PC-3 (cell line): ENCODE results near the gene WDR55. TPM values are rescaled to one million over a fixed set of nuclear protein-coding genes. Genes with fewer than 3 reads are reported as not detected.
"Not testable (repeated sequence)": the region's sequence is repeated elsewhere in the genome, so short reads cannot be mapped to it uniquely, and the experiment has no call there.

Experiments
- ATAC-seq: fragments of 200-7000 bp; cut with Tn5 transposase; 2 replicates; pipeline ENCODE4 v1.9.1; 2020; ENCODE audit warnings: mild to moderate bottlenecking, moderate library complexity
- BruUV-seq: library from RNA; stranded (reverse); fragments of 400-500 nt; replicated peaks from 2 replicates; lab custom pipeline; 2021; lab: Mats Ljungman, UMichigan
- CTCF ChIA-PET: fragments of 300-600 bp; sonication (Branson Sonifier 250); formaldehyde crosslinking; loops from one replicate; lab custom pipeline; 2022; ENCODE audit warnings: antibody characterized with exemption; lab: Charles Lee
- POLR2A ChIA-PET: fragments of 300-600 bp; sonication (Branson Sonifier 250); formaldehyde crosslinking; loops from one replicate; lab custom pipeline; 2022; ENCODE audit warnings: antibody characterized with exemption; ENCODE audit not compliant: unreplicated experiment; lab: Charles Lee
- DNase-seq: peaks from one replicate; pipeline ENCODE4 v3.0.0-alpha.2; 2015
- H2AFZ ChIP-seq: fragments of 300-600 bp; sonication (generic); 2 replicates; pipeline ENCODE4 v1.6.0; 2016; ENCODE audit warnings: antibody characterized with exemption, low read length
- H3F3A ChIP-seq: fragments of 300-600 bp; sonication (generic); one replicate; pipeline ENCODE4 v1.6.0; 2017; ENCODE audit warnings: antibody characterized with exemption, low read length, control low read depth, mild to moderate bottlenecking; ENCODE audit not compliant: unreplicated experiment
- H3K27ac ChIP-seq: fragments of 300-600 bp; sonication (generic); 2 replicates; pipeline ENCODE4 v1.5.1; 2016; ENCODE audit warnings: mild to moderate bottlenecking, low read length
- H3K27me3 ChIP-seq: fragments of 300-600 bp; sonication (generic); 2 replicates; pipeline ENCODE4 v1.6.1; 2016; ENCODE audit warnings: low read length, mixed read lengths
- H3K36me3 ChIP-seq: fragments of 300-600 bp; sonication (generic); 2 replicates; pipeline ENCODE4 v1.6.1; 2016; ENCODE audit warnings: low read depth, mixed run types, low read length, mixed read lengths
- H3K4me1 ChIP-seq: fragments of 300-600 bp; sonication (generic); 2 replicates; pipeline ENCODE4 v1.5.1; 2016; ENCODE audit warnings: low read length; ENCODE audit not compliant: insufficient read depth
- H3K4me2 ChIP-seq: fragments of 300-600 bp; sonication (generic); 2 replicates; pipeline ENCODE4 v1.6.0; 2016; ENCODE audit warnings: low read length
- H3K4me3 ChIP-seq: fragments of 300-600 bp; sonication (generic); 2 replicates; pipeline ENCODE4 v1.5.1; 2016; ENCODE audit warnings: mild to moderate bottlenecking, low read length, mixed read lengths
- H3K79me2 ChIP-seq: fragments of 300-600 bp; sonication (generic); 2 replicates; pipeline ENCODE4 v1.6.1; 2017; ENCODE audit warnings: low read length, mixed read lengths
- H3K9ac ChIP-seq: fragments of 300-600 bp; sonication (generic); 2 replicates; pipeline ENCODE4 v1.6.0; 2016; ENCODE audit warnings: mild to moderate bottlenecking, low read length
- H3K9me2 ChIP-seq: fragments of 300-600 bp; sonication (generic); replicated peaks from 2 replicates; pipeline ENCODE4 v1.6.1; 2016; ENCODE audit warnings: mixed run types, low read length, mixed read lengths
- H3K9me3 ChIP-seq: fragments of 300-600 bp; sonication (generic); 2 replicates; pipeline ENCODE4 v1.6.1; 2016; ENCODE audit warnings: low read length, mixed read lengths
- H4K20me1 ChIP-seq: fragments of 300-600 bp; sonication (generic); 2 replicates; pipeline ENCODE4 v1.6.1; 2016; ENCODE audit warnings: low read length, mixed read lengths
- EZH2 ChIP-seq: fragments of 300-600 bp; sonication (generic); IDR thresholded peaks from one replicate; pipeline ENCODE4 v1.6.1; 2017; ENCODE audit warnings: antibody characterized with exemption, mild to moderate bottlenecking, low read length; ENCODE audit not compliant: unreplicated experiment
- EZH2phosphoT487 ChIP-seq: fragments of 300-600 bp; sonication (generic); IDR thresholded peaks from 2 replicates; pipeline ENCODE4 v1.6.1; 2018; ENCODE audit warnings: mild to moderate bottlenecking, antibody characterized with exemption, low read length, borderline replicate concordance
- intact Hi-C: fragments of 100-400 bp; cut with micrococcal nuclease; formaldehyde crosslinking; loops from 2 replicates; pipeline ENCODE4 v1.9.0; 2023
- microRNA-seq: library from miRNA; unstranded; fragments of <30 nt; microRNA quantifications from one replicate; pipeline ENCODE4 v1.1.0, GENCODE V29; 2020; ENCODE audit not compliant: unreplicated experiment
- total RNA-seq: library from RNA; depleted of rRNA; stranded (reverse); fragments of >200 nt; gene quantifications from 2 replicates; pipeline ENCODE4 v1.2.3, GENCODE V29; 2014; rRNA removed
- TF ChIP-seq, protein P1 (sequence below): fragments of 300-600 bp; sonication (generic); conservative IDR thresholded peaks from 2 replicates; pipeline ENCODE4 v1.5.1; 2017; ENCODE audit warnings: antibody characterized with exemption, low read depth, mild to moderate bottlenecking, low read length

WDR55 gene
- total RNA-seq, 1 experiment from 2014 or later, result 21.2 TPM

DNA sequence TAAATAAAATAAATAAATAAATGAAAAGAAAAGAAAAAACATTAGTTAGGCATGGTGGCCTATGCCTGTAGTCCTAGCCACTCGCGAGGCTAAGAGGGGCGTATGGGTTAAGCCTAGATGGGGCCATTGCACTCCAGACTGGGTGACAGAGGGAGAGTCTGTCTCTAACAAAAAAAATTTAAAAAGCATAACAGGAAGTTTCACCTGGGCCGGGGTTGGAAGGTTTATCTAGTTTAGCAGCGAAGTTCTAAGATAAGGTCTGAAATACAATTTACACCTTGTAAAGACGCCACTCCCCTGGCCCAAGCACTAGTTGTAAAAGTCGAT, 53.5 kb downstream of the WDR55 start:
- Histone ChIP-seq H3K79me2 (no peaks in the 10 kb centered on the region), H3K4me3 (peak overlapping the region; percentile 68), H3K4me1 (no peaks in the 10 kb centered on the region), H3K9ac (peak overlapping the region; percentile 43; the same call in 1 of the 2 replicates), H2AFZ (peak overlapping the region; percentile 77), H4K20me1 (no peaks in the 10 kb centered on the region), H3K36me3 (no peaks in the 10 kb centered on the region), H3K27ac (peak overlapping the region; percentile 74), H3F3A (peaks cover 6% of the 10 kb centered on the region), H3K9me3 (no peaks in the 10 kb centered on the region), H3K27me3 (no peaks in the 10 kb centered on the region), H3K9me2 (no peaks in the 10 kb centered on the region), H3K4me2 (peak overlapping the region; percentile 79)
- BruUV-seq, result TSS peak; percentile 85
- ATAC-seq (no peak), DNase-seq (no peak)
- intact Hi-C loops, result loop anchor here (2.0 to 10.0 kb wide), 3 partner anchors 71 to 317 kb away; partner anchors contain the start of genes ANKHD1, EIF4EBP3, IK and NDUFA2
- TF ChIP-seq EZH2phosphoT487 (no peak), EZH2 (no peak)
- TF ChIP-seq, protein P1, sequence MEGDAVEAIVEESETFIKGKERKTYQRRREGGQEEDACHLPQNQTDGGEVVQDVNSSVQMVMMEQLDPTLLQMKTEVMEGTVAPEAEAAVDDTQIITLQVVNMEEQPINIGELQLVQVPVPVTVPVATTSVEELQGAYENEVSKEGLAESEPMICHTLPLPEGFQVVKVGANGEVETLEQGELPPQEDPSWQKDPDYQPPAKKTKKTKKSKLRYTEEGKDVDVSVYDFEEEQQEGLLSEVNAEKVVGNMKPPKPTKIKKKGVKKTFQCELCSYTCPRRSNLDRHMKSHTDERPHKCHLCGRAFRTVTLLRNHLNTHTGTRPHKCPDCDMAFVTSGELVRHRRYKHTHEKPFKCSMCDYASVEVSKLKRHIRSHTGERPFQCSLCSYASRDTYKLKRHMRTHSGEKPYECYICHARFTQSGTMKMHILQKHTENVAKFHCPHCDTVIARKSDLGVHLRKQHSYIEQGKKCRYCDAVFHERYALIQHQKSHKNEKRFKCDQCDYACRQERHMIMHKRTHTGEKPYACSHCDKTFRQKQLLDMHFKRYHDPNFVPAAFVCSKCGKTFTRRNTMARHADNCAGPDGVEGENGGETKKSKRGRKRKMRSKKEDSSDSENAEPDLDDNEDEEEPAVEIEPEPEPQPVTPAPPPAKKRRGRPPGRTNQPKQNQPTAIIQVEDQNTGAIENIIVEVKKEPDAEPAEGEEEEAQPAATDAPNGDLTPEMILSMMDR, result no peak
- CTCF ChIA-PET, result no interaction called here
- POLR2A ChIA-PET, result interaction anchor here (0.6 kb wide), 2 partner anchors 18 to 471 kb away, joined by 3 to 5 read pairs; partner anchors contain the start of gene ZMAT2

DNA sequence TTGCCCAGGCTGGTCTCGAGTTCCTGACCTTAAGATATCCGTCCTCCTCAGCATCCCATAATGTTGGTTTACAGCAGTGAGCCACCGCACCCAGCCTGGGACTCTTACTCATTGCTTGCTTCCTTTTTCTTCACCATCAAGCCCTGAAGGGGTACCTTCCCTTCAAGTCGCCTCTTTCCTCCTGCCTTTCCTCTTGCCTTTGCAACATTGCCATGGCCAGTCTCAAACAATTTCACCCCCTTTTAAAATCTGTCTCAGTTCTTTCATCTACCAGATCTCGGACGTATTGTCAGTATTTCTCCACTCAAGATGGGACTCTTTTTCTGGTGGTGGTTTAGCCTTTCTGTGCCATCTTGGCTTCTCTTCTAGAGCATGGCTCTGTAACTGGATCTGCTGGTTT, 56.0 kb downstream of the WDR55 start:
- H3K4me3 ChIP-seq, DNase-seq, H3K27ac ChIP-seq, BruUV-seq, H3K9me2 ChIP-seq, H3K4me1 ChIP-seq, H3K27me3 ChIP-seq, H4K20me1 ChIP-seq, H3F3A ChIP-seq, H3K79me2 ChIP-seq, H3K9me3 ChIP-seq, ATAC-seq, H3K36me3 ChIP-seq, H3K9ac ChIP-seq: not testable (repeated sequence)
- Histone ChIP-seq H3K4me2 (peak overlapping the region; percentile 49; the same call in 1 of the 2 replicates), H2AFZ (0 out of 2 replicates have a peak overlapping the region, but pooled peaks have one; percentile 48)
- ChIA-PET CTCF (interaction anchor here (0.7 to 1.5 kb wide), 3 partner anchors 73 to 362 kb away, joined by 3 to 5 read pairs (median 4); partner anchors contain the start of genes EIF4EBP3, IK and NDUFA2), POLR2A (interaction anchor here (0.7 kb wide), 1 partner anchor 378 kb away, joined by 10 read pairs; no protein-coding TSS in a partner anchor)
- intact Hi-C loops, result loop anchor here (1.0 to 5.0 kb wide), 3 partner anchors 29 to 363 kb away; partner anchors contain the start of genes HARS1, HARS2 and WDR55

DNA sequence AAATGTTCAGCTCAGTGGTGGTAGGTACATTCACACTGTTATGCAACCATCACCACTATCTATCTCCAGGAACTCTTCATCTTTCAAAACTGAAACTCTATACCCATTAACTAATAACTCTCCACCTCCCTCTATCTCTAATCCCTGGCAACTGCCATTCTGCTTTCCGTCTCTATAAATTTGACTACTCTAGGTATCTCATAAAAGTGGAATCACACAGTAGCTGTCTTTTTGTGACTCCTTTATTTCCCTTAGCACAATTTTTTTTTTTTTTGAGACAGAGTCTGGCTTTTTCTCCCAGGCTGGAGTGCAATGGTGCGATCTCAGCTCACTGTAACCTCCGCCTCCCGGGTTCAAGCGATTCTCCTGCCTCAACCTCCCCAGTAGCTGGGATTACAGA, 56.7 kb downstream of the WDR55 start:
- not testable (repeated sequence) for BruUV-seq, ATAC-seq, H3K4me1 ChIP-seq, H3K79me2 ChIP-seq, H2AFZ ChIP-seq, H3K36me3 ChIP-seq, H3K27ac ChIP-seq, H3K4me2 ChIP-seq, H3K27me3 ChIP-seq, H3K9me3 ChIP-seq, H3K9ac ChIP-seq, H3F3A ChIP-seq, DNase-seq, H3K9me2 ChIP-seq, H4K20me1 ChIP-seq, H3K4me3 ChIP-seq
- POLR2A ChIA-PET, result interaction anchor here (0.5 kb wide), 1 partner anchor 302 kb away, joined by 21 read pairs; no protein-coding TSS in a partner anchor
- CTCF ChIA-PET, result interaction anchor here (0.6 to 1.5 kb wide), 2 partner anchors 30 to 74 kb away, joined by 3 read pairs; partner anchors contain the start of genes HARS1, HARS2, IK and NDUFA2
- intact Hi-C loops, result loop anchor here (5.0 kb wide), 1 partner anchor 364 kb away; no protein-coding TSS in a partner anchor

Small RNAs within 50 kb of the gene (microRNA-seq; reads per million reads assigned to microRNA genes)
- gene MIR3655, result not detected

Other genes with a start within 250 kb of the WDR55 start
- gene EIF4EBP3, start 117.2 kb upstream of the WDR55 start, total RNA-seq, result not detected in 2 replicates
- gene SRA1, start 107.4 kb upstream of the WDR55 start, total RNA-seq, result 48.6 and 55.8 TPM in 2 replicates
- gene APBB3, start 100.3 kb upstream of the WDR55 start, total RNA-seq, result 11.4 and 13.6 TPM in 2 replicates
- 25.0 and 29.1 TPM in 2 replicates for gene SLC35A4, start 100.1 kb upstream of the WDR55 start, total RNA-seq
- gene CD14, start 31.7 kb upstream of the WDR55 start, total RNA-seq, result not detected in 2 replicates
- gene TMCO6, start 25.5 kb upstream of the WDR55 start, total RNA-seq, result 12.7 and 16.5 TPM in 2 replicates
- 84.5 and 108 TPM in 2 replicates for gene NDUFA2, start 17.3 kb upstream of the WDR55 start, total RNA-seq
- 87.5 and 117 TPM in 2 replicates for gene IK, start 17.1 kb upstream of the WDR55 start, total RNA-seq
- gene DND1, start 8.7 kb downstream of the WDR55 start, total RNA-seq, result 0.75 and 1.1 TPM in 2 replicates
- 76.1 and 87.1 TPM in 2 replicates for gene HARS1, start 26.5 kb downstream of the WDR55 start, total RNA-seq
- 23.3 and 29.7 TPM in 2 replicates for gene HARS2, start 26.6 kb downstream of the WDR55 start, total RNA-seq
- gene ZMAT2, start 35.5 kb downstream of the WDR55 start, total RNA-seq, result 28.2 and 36.8 TPM in 2 replicates
- gene PCDHA1, start 121.2 kb downstream of the WDR55 start, total RNA-seq, result not detected in 2 replicates
- not detected in 2 replicates for gene PCDHA2, start 129.9 kb downstream of the WDR55 start, total RNA-seq
- gene PCDHA3, start 136.2 kb downstream of the WDR55 start, total RNA-seq, result not detected in 2 replicates
- gene PCDHA4, start 142.2 kb downstream of the WDR55 start, total RNA-seq, result 1.5 and 1.6 TPM in 2 replicates
- 1.3 and 1.5 TPM in 2 replicates for gene PCDHA5, start 156.7 kb downstream of the WDR55 start, total RNA-seq
- 0.22 and 0.35 TPM in 2 replicates for gene PCDHA6, start 163.1 kb downstream of the WDR55 start, total RNA-seq
- gene PCDHA7, start 169.4 kb downstream of the WDR55 start, total RNA-seq, result 0.26 and 0.52 TPM in 2 replicates
- 0.11 TPM in 1 of 2 replicates, not detected in the other for gene PCDHA8, start 176.3 kb downstream of the WDR55 start, total RNA-seq
- 0.22 and 0.35 TPM in 2 replicates for gene PCDHA9, start 183.5 kb downstream of the WDR55 start, total RNA-seq
- gene PCDHA10, start 191.0 kb downstream of the WDR55 start, total RNA-seq, result 0.04 and 0.23 TPM in 2 replicates
- 0.33 TPM in 1 of 2 replicates, not detected in the other for gene PCDHA11, start 204.1 kb downstream of the WDR55 start, total RNA-seq
- 7.0 and 8.2 TPM in 2 replicates for gene PCDHA12, start 210.4 kb downstream of the WDR55 start, total RNA-seq
- 3.2 and 6.2 TPM in 2 replicates for gene PCDHA13, start 217.2 kb downstream of the WDR55 start, total RNA-seq